Measurements from ENCODE around the gene PDZD2.

PDZD2 gene

DNA sequence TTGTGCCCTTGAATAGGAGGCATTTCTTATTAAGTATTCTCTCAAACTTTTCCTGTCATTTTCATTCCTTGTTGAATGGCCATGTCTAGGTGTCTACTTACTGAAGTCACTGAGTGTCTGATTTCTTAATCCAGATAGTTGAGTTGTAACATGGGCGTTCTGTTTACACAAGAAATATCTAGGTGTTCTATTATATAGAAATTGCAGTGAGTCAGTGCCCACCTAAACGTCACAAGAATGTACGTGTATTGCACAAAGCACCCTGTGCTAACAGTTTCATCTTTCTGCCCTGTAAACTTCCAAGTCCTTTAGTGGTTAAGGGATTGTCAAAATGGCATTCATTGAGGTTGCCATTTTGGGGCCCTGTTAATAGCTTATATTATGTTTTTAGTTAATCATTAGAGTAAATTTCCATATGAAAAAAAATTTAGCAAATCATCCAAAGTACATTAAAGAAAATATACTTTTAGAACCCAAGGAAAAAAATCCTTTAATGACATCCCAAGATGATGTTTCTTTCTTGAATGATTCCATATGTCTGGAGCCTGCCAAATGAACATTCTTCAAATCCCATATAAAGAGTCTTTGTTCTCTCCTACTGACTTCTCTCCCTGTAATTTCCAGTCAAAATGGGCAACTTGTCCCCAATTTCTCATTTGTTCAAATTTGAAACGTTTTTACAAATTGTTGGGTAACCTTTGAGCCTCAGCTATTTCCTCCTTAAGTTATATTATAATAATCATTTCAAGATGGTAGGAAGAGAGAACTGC, 421.0 kb downstream of the PDZD2 start:
- Histone ChIP-seq H3K4me3 (ENCODE audit: low read length) (no peak overlapping the region), H3F3A (ENCODE audit: control insufficient read depth, insufficient read depth) (no peaks in the 10 kb centered on the region)

DNA sequence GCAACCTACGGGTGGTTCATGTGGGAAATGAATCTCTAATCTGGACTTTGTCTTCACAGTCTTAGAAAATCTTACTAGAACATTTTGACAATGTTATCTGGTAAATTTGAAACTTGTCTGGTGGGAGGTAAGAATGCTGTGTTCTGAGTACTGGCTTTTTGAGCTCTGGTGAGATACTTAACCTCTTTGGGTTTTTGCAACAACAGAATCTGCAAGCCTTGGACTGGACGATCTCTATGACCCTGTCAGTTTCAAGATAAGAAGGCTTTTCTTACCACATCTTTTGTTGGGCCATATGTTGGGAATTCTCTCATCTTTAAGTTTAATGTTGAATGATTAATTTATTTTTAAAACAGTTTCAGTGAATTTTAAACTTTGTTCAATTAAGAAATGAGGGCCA, 422.3 kb downstream of the PDZD2 start:
- Histone ChIP-seq H3K4me1 (ENCODE audit: control insufficient read depth, low read length) (no peaks in the 10 kb centered on the region), H3K9me3 (ENCODE audit: control insufficient read depth, insufficient read depth, low read length) (no peaks in the 10 kb centered on the region), H3K9me2 (replicated peaks; ENCODE audit: control insufficient read depth, low read length) (no peaks in the 10 kb centered on the region), H4K20me1 (ENCODE audit: control insufficient read depth, insufficient read depth, low read depth, low read length) (no peaks in the 10 kb centered on the region), H3K79me2 (ENCODE audit: control insufficient read depth, low read length) (no peaks in the 10 kb centered on the region), H3K4me2 (ENCODE audit: low read length) (no peak overlapping the region), H3F3A (ENCODE audit: control insufficient read depth, insufficient read depth) (no peaks in the 10 kb centered on the region), H3K36me3 (ENCODE audit: control insufficient read depth, low read length) (peaks cover 39% of the 10 kb centered on the region), H3K4me3 (ENCODE audit: low read length) (no peak overlapping the region), H3K27me3 (ENCODE audit: control insufficient read depth, low read length) (no peaks in the 10 kb centered on the region), H3K27ac (ENCODE audit: low read depth, low read length) (no peak overlapping the region)
- TF ChIP-seq, protein P1, sequence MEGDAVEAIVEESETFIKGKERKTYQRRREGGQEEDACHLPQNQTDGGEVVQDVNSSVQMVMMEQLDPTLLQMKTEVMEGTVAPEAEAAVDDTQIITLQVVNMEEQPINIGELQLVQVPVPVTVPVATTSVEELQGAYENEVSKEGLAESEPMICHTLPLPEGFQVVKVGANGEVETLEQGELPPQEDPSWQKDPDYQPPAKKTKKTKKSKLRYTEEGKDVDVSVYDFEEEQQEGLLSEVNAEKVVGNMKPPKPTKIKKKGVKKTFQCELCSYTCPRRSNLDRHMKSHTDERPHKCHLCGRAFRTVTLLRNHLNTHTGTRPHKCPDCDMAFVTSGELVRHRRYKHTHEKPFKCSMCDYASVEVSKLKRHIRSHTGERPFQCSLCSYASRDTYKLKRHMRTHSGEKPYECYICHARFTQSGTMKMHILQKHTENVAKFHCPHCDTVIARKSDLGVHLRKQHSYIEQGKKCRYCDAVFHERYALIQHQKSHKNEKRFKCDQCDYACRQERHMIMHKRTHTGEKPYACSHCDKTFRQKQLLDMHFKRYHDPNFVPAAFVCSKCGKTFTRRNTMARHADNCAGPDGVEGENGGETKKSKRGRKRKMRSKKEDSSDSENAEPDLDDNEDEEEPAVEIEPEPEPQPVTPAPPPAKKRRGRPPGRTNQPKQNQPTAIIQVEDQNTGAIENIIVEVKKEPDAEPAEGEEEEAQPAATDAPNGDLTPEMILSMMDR (IDR thresholded peaks at IDR 0.05; ENCODE audit: low read depth, low read length, poor library complexity, severe bottlenecking): no peak
- no peak for TF ChIP-seq EZH2phosphoT487 (IDR thresholded peaks at IDR 0.05; ENCODE audit: borderline replicate concordance, low read length)

More for the DNA sequence above, 421.0 kb downstream of the PDZD2 start:
- Histone ChIP-seq H4K20me1 (ENCODE audit: control insufficient read depth, insufficient read depth, low read depth, low read length) (no peaks in the 10 kb centered on the region), H3K27ac (ENCODE audit: low read depth, low read length) (no peak overlapping the region), H3K9me3 (ENCODE audit: control insufficient read depth, insufficient read depth, low read length) (no peaks in the 10 kb centered on the region), H3K36me3 (ENCODE audit: control insufficient read depth, low read length) (peaks cover 39% of the 10 kb centered on the region), H3K27me3 (ENCODE audit: control insufficient read depth, low read length) (no peaks in the 10 kb centered on the region), H3K4me1 (ENCODE audit: control insufficient read depth, low read length) (no peaks in the 10 kb centered on the region), H3K79me2 (ENCODE audit: control insufficient read depth, low read length) (no peaks in the 10 kb centered on the region), H3K9me2 (replicated peaks; ENCODE audit: control insufficient read depth, low read length) (no peaks in the 10 kb centered on the region), H3K4me2 (ENCODE audit: low read length) (no peak overlapping the region)
- TF ChIP-seq EZH2phosphoT487 (IDR thresholded peaks at IDR 0.05; ENCODE audit: borderline replicate concordance, low read length): no peak
- TF ChIP-seq, protein P1 (IDR thresholded peaks at IDR 0.05; ENCODE audit: low read depth, low read length, poor library complexity, severe bottlenecking): no peak

DNA sequence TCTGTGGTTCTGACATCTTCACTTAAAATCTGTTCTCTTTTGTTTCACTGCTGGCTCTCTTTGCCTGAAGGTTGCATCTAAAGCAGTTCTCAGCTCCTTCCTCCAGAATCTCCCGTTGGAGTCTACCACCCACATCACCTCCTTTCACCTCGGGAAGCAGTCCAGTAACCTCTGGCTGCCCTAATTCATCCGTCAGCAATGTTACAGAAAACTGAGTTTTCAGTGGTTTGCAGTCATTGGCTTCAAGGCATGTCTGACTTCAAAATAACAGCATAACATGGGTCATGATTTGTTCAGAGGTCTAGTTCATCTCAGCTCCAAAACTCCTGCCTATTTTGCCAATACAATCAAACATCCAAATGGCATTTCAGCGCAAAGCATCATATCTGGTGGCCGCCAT, 427.5 kb downstream of the PDZD2 start:
- Histone ChIP-seq H3K36me3 (ENCODE audit: control insufficient read depth, low read length) (peaks cover 13% of the 10 kb centered on the region), H3K27ac (ENCODE audit: low read depth, low read length) (no peak overlapping the region), H3K4me3 (ENCODE audit: low read length) (no peak overlapping the region), H3K9me3 (ENCODE audit: control insufficient read depth, insufficient read depth, low read length) (no peaks in the 10 kb centered on the region), H3K9me2 (replicated peaks; ENCODE audit: control insufficient read depth, low read length) (no peaks in the 10 kb centered on the region), H4K20me1 (ENCODE audit: control insufficient read depth, insufficient read depth, low read depth, low read length) (no peaks in the 10 kb centered on the region), H3K27me3 (ENCODE audit: control insufficient read depth, low read length) (no peaks in the 10 kb centered on the region), H3K4me2 (ENCODE audit: low read length) (no peak overlapping the region), H3F3A (ENCODE audit: control insufficient read depth, insufficient read depth) (no peaks in the 10 kb centered on the region), H3K79me2 (ENCODE audit: control insufficient read depth, low read length) (no peaks in the 10 kb centered on the region), H3K4me1 (ENCODE audit: control insufficient read depth, low read length) (no peaks in the 10 kb centered on the region)
- TF ChIP-seq, protein P1 (IDR thresholded peaks at IDR 0.05; ENCODE audit: low read depth, low read length, poor library complexity, severe bottlenecking): no peak

Measured in DOHH2 (cell line).